H9 (cell line): ENCODE data around the gene RHOB. TPM values are rescaled to one million over a fixed set of nuclear protein-coding genes. Genes with fewer than 3 reads are reported as not detected.

ENCODE experiments used
- DNase-seq: peaks from one replicate; pipeline ENCODE4 v3.0.0-alpha.2; 2017
- H2AFZ ChIP-seq: one replicate; pipeline ENCODE4 v1.6.1; 2013; ENCODE audit warnings: mild to moderate bottlenecking, low read length, control low read depth, moderate library complexity
- H2AK5ac ChIP-seq: 2 replicates; pipeline ENCODE4 v1.6.1; 2013; ENCODE audit warnings: low read length, control low read depth, mixed read lengths; ENCODE audit not compliant: insufficient read length
- H2BK120ac ChIP-seq: one replicate; pipeline ENCODE4 v1.6.1; 2013; ENCODE audit warnings: low read depth, mild to moderate bottlenecking, low read length, control low read depth, inconsistent platforms; ENCODE audit not compliant: poor library complexity, severe bottlenecking
- H2BK12ac ChIP-seq: 2 replicates; pipeline ENCODE4 v1.6.1; 2013; ENCODE audit warnings: low read length, control low read depth, mixed read lengths, low read depth; ENCODE audit not compliant: insufficient read length
- H2BK15ac ChIP-seq: 2 replicates; pipeline ENCODE4 v1.6.1; 2013; ENCODE audit warnings: low read depth, low read length, control low read depth
- H2BK20ac ChIP-seq: one replicate; pipeline ENCODE4 v1.6.1; 2013; ENCODE audit warnings: low read depth, mild to moderate bottlenecking, low read length, control low read depth, inconsistent platforms; ENCODE audit not compliant: poor library complexity, severe bottlenecking
- H2BK5ac ChIP-seq: 2 replicates; pipeline ENCODE4 v1.6.1; 2013; ENCODE audit warnings: low read length, control low read depth, mixed read lengths; ENCODE audit not compliant: insufficient read length
- H3K14ac ChIP-seq: 2 replicates; pipeline ENCODE4 v1.6.1; 2013; ENCODE audit warnings: low read length, control low read depth; ENCODE audit not compliant: insufficient read depth
- H3K18ac ChIP-seq: 2 replicates; pipeline ENCODE4 v1.6.1; 2013; ENCODE audit warnings: low read depth, mild to moderate bottlenecking, mixed read lengths, low read length, control low read depth; ENCODE audit not compliant: insufficient read length
- H3K23ac ChIP-seq: 2 replicates; pipeline ENCODE4 v1.6.1; 2013; ENCODE audit warnings: low read length, control low read depth, mixed read lengths, low read depth; ENCODE audit not compliant: insufficient read length
- H3K23me2 ChIP-seq: 2 replicates; pipeline ENCODE4 v1.6.1; 2013; ENCODE audit warnings: low read depth, mild to moderate bottlenecking, mixed read lengths, low read length, control low read depth; ENCODE audit not compliant: insufficient read length, poor library complexity, severe bottlenecking
- H3K27ac ChIP-seq: 2 replicates; pipeline ENCODE4 v1.5.1; 2013; ENCODE audit warnings: low read length, control low read depth, mixed read lengths, low read depth; ENCODE audit not compliant: insufficient read length
- H3K27me3 ChIP-seq: 2 replicates; pipeline ENCODE4 v1.6.1; 2013; ENCODE audit warnings: low read length, control low read depth, inconsistent platforms; ENCODE audit not compliant: insufficient read depth
- H3K4ac ChIP-seq: 2 replicates; pipeline ENCODE4 v1.6.1; 2013; ENCODE audit warnings: low read depth, mild to moderate bottlenecking, control low read depth, inconsistent platforms, low read length, moderate library complexity
- H3K4me1 ChIP-seq: 2 replicates; pipeline ENCODE4 v1.6.1; 2013; ENCODE audit warnings: low read length, control low read depth, inconsistent platforms; ENCODE audit not compliant: insufficient read depth
- H3K4me2 ChIP-seq: 2 replicates; pipeline ENCODE4 v1.6.1; 2013; ENCODE audit warnings: low read length, control low read depth, mixed read lengths; ENCODE audit not compliant: insufficient read length, insufficient read depth
- H3K56ac ChIP-seq: 2 replicates; pipeline ENCODE4 v1.6.1; 2013; ENCODE audit warnings: low read depth, mild to moderate bottlenecking, mixed read lengths, low read length, control low read depth; ENCODE audit not compliant: insufficient read length
- H3K79me1 ChIP-seq: 2 replicates; pipeline ENCODE4 v1.6.1; 2013; ENCODE audit warnings: low read depth, mild to moderate bottlenecking, moderate library complexity, low read length, control low read depth, inconsistent platforms; ENCODE audit not compliant: insufficient read depth, poor library complexity, severe bottlenecking
- H3K79me2 ChIP-seq: 2 replicates; pipeline ENCODE4 v1.6.1; 2013; ENCODE audit warnings: low read length, control low read depth, inconsistent platforms; ENCODE audit not compliant: insufficient read depth
- H3K9ac ChIP-seq: 2 replicates; pipeline ENCODE4 v1.6.1; 2013; ENCODE audit warnings: low read length, control low read depth, mixed read lengths; ENCODE audit not compliant: insufficient read length; ENCODE audit errors: extremely low read depth
- H3K9me3 ChIP-seq: one replicate; pipeline ENCODE4 v1.6.1; 2013; ENCODE audit warnings: low read depth, low read length, inconsistent platforms; ENCODE audit not compliant: control insufficient read depth
- H3T11ph ChIP-seq: one replicate; pipeline ENCODE4 v1.6.1; 2013; ENCODE audit warnings: mild to moderate bottlenecking, low read length, control low read depth, inconsistent platforms
- H4K20me1 ChIP-seq: one replicate; pipeline ENCODE4 v1.6.1; 2013; ENCODE audit not compliant: control insufficient read depth, insufficient read length, insufficient read depth
- H4K5ac ChIP-seq: 2 replicates; pipeline ENCODE4 v1.6.1; 2013; ENCODE audit warnings: low read depth, mild to moderate bottlenecking, mixed read lengths, low read length, control low read depth; ENCODE audit not compliant: insufficient read length
- H4K8ac ChIP-seq: replicated peaks from 2 replicates; pipeline ENCODE4 v1.6.1; 2013; ENCODE audit warnings: low read length, control low read depth, mixed read lengths, low read depth; ENCODE audit not compliant: insufficient read length
- H4K91ac ChIP-seq: 2 replicates; pipeline ENCODE4 v1.6.1; 2013; ENCODE audit warnings: low read depth, mild to moderate bottlenecking, moderate library complexity, mixed read lengths, low read length, control low read depth; ENCODE audit not compliant: insufficient read length
- H3K27ac Mint-ChIP-seq, 3 experiments: 2 replicates in 2 of 3; 3 replicates in 1 of 3; pipeline ENCODE4 v1.8.0; 2020 to 2021; ENCODE audit warnings: mixed read lengths in 3 of 3, mild to moderate bottlenecking in 1 of 3, moderate library complexity in 1 of 3
- H3K27me3 Mint-ChIP-seq: 2 replicates; pipeline ENCODE4 v1.8.0; 2021; ENCODE audit warnings: low read depth, mild to moderate bottlenecking, moderate library complexity, mixed read lengths
- H3K36me3 Mint-ChIP-seq, 3 experiments: 2 replicates in 2 of 3; 3 replicates in 1 of 3; pipeline ENCODE4 v1.8.0; 2020 to 2021; ENCODE audit warnings: low read depth in 3 of 3, mixed read lengths in 3 of 3; ENCODE audit not compliant: insufficient read depth in 1 of 3
- H3K4me1 Mint-ChIP-seq, 2 experiments: 2 replicates each; pipeline ENCODE4 v1.8.0; 2020; ENCODE audit warnings: mixed read lengths in 2 of 2
- H3K4me3 Mint-ChIP-seq, 2 experiments: 2 replicates in 1 of 2; 3 replicates in 1 of 2; pipeline ENCODE4 v1.8.0; 2020 to 2021; ENCODE audit warnings: mild to moderate bottlenecking in 2 of 2, mixed read lengths in 2 of 2, moderate library complexity in 1 of 2
- H3K9me3 Mint-ChIP-seq, 2 experiments: 2 replicates in 1 of 2; 3 replicates in 1 of 2; pipeline ENCODE4 v1.8.0; 2020; ENCODE audit warnings: mild to moderate bottlenecking in 2 of 2, mixed read lengths in 2 of 2, moderate library complexity in 1 of 2
- WGBS: extraction: QIAGEN DNeasy Blood & Tissue Kit; methylation state at CpG from one replicate; pipeline ENCODE4 v1.1.7; 2013; ENCODE audit warnings: missing lambda C conversion rate, low lambda C conversion rate, mixed read lengths; ENCODE audit not compliant: insufficient read length; ENCODE audit errors: extremely low coverage; 5-methylcytosine and 5-hydroxymethylcytosine counted together
- total RNA-seq: library from RNA; stranded (reverse); gene quantifications from 2 replicates; pipeline ENCODE4 v1.2.1, GENCODE V29; 2021
- TF ChIP-seq, protein P1 (sequence below): fragments of 200-600 bp; sonication (generic); conservative IDR thresholded peaks from 3 replicates; pipeline ENCODE4 v1.8.0; 2021; ENCODE audit warnings: antibody characterized with exemption, mild to moderate bottlenecking

Gene RHOB
- total RNA-seq, 1 experiment from 2014 or later = 10.3 TPM

GRCh38 chr2:20397811-20398447, 48.9 kb upstream of the RHOB start:
- Histone ChIP-seq H3K4me1 (no peaks in the 10 kb centered on the region), H4K8ac (no peak overlapping the region), H3K23ac (no peak overlapping the region), H2BK5ac (no peak overlapping the region), H3K79me1 (no peaks in the 10 kb centered on the region), H2BK12ac (no peak overlapping the region), H3K9ac (no peak overlapping the region), H3K14ac (no peak overlapping the region), H4K20me1 (no peaks in the 10 kb centered on the region), H3K18ac (no peak overlapping the region), H3K4me2 (no peak overlapping the region), H3K56ac (no peak overlapping the region), H3K9me3 (no peaks in the 10 kb centered on the region), H2AK5ac (no peak overlapping the region), H3K27ac (no peak overlapping the region), H3K27me3 (no peaks in the 10 kb centered on the region), H2BK20ac (no peak overlapping the region), H3T11ph (no peak overlapping the region), H3K23me2 (no peaks in the 10 kb centered on the region), H4K5ac (no peak overlapping the region), H3K4ac (no peak overlapping the region), H2BK15ac (no peak overlapping the region), H3K79me2 (no peaks in the 10 kb centered on the region), H4K91ac (no peak overlapping the region), H2AFZ (no peak overlapping the region), H2BK120ac (no peak overlapping the region)
- no peak overlapping the region for H3K27ac Mint-ChIP-seq
- H3K4me3 Mint-ChIP-seq = no peak overlapping the region
- TF ChIP-seq, protein P1, sequence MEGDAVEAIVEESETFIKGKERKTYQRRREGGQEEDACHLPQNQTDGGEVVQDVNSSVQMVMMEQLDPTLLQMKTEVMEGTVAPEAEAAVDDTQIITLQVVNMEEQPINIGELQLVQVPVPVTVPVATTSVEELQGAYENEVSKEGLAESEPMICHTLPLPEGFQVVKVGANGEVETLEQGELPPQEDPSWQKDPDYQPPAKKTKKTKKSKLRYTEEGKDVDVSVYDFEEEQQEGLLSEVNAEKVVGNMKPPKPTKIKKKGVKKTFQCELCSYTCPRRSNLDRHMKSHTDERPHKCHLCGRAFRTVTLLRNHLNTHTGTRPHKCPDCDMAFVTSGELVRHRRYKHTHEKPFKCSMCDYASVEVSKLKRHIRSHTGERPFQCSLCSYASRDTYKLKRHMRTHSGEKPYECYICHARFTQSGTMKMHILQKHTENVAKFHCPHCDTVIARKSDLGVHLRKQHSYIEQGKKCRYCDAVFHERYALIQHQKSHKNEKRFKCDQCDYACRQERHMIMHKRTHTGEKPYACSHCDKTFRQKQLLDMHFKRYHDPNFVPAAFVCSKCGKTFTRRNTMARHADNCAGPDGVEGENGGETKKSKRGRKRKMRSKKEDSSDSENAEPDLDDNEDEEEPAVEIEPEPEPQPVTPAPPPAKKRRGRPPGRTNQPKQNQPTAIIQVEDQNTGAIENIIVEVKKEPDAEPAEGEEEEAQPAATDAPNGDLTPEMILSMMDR = no peak
- H3K27me3 Mint-ChIP-seq = peaks cover 15% of the 10 kb centered on the region
- DNase-seq = no peak
- WGBS = no CpG with 5 or more reads among the region's 5 CpGs
- H3K36me3 Mint-ChIP-seq = no peaks in the 10 kb centered on the region
- peaks cover 0 to 3% of the 10 kb centered on the region in 2 experiments; a peak in 1 of 4 replicates for H3K4me1 Mint-ChIP-seq
- H3K9me3 Mint-ChIP-seq = no peaks in the 10 kb centered on the region
